HepG2 (cell line): ENCODE data around the gene CENPP. TPM values are rescaled to one million over a fixed set of nuclear protein-coding genes. Genes with fewer than 3 reads are reported as not detected.

ENCODE experiments used
- CENPX ChIP-seq: sonication (generic); formaldehyde crosslinking; IDR thresholded peaks from 2 replicates; pipeline ENCODE4 v1.9.0; 2021; ENCODE audit warnings: mild to moderate bottlenecking, missing genetic modification reagents, moderate library complexity
- CHCHD3 ChIP-seq: sonication (generic); formaldehyde crosslinking; IDR thresholded peaks from 2 replicates; pipeline ENCODE4 v1.8.0; 2022; ENCODE audit warnings: mild to moderate bottlenecking, missing genetic modification reagents, moderate library complexity
- HNRNPL ChIP-seq: fragments of 200-400 bp; formaldehyde crosslinking; IDR thresholded peaks from 2 replicates; pipeline ENCODE4 v1.6.1; 2017; ENCODE audit warnings: mild to moderate bottlenecking, low read depth, low read length
- JUNB ChIP-seq: sonication (generic); formaldehyde crosslinking; IDR thresholded peaks from 2 replicates; pipeline ENCODE4 v1.8.0; 2022; ENCODE audit warnings: missing genetic modification reagents, mild to moderate bottlenecking, borderline replicate concordance
- KDM2A ChIP-seq: sonication (generic); formaldehyde crosslinking; IDR thresholded peaks from 2 replicates; pipeline ENCODE4 v1.4.0; 2020; ENCODE audit warnings: low read depth, missing genetic modification reagents, borderline replicate concordance
- MIER2 ChIP-seq: IDR thresholded peaks from 2 replicates; pipeline ENCODE4 v1.6.1; 2016; ENCODE audit warnings: missing biosample characterization, missing genetic modification reagents
- PHB2 ChIP-seq: fragments of 450-650 bp; IDR thresholded peaks from 2 replicates; pipeline ENCODE4 v1.6.1; 2018; ENCODE audit not compliant: partially characterized antibody
- SATB2 ChIP-seq: sonication (generic); formaldehyde crosslinking; IDR thresholded peaks from 2 replicates; pipeline ENCODE4 v1.5.0; 2020; ENCODE audit warnings: missing genetic modification reagents
- XRCC5 ChIP-seq: fragments of 200-400 bp; formaldehyde crosslinking; optimal IDR thresholded peaks from 2 replicates; pipeline ENCODE3; 2017; ENCODE audit warnings: mild to moderate bottlenecking, low read length
- ZFX ChIP-seq: sonication (generic); formaldehyde crosslinking; IDR thresholded peaks from 2 replicates; pipeline ENCODE4 v1.4.0; 2020; ENCODE audit warnings: mild to moderate bottlenecking, low read depth, missing genetic modification reagents, moderate library complexity
- ZNF33B ChIP-seq: sonication (generic); formaldehyde crosslinking; IDR thresholded peaks from 2 replicates; pipeline ENCODE4 v1.5.1; 2020; ENCODE audit warnings: mild to moderate bottlenecking, missing genetic modification reagents
- ZNF562 ChIP-seq: sonication (generic); formaldehyde crosslinking; IDR thresholded peaks from 2 replicates; pipeline ENCODE4 v1.8.0; 2022; ENCODE audit warnings: missing genetic modification reagents, borderline replicate concordance
- ZNF780A ChIP-seq: sonication (generic); formaldehyde crosslinking; IDR thresholded peaks from 2 replicates; pipeline ENCODE4 v1.8.0; 2022; ENCODE audit warnings: mild to moderate bottlenecking, missing genetic modification reagents, moderate library complexity
- polyA plus RNA-seq, 8 experiments: library from polyadenylated mRNA; depleted of rRNA in 3 of 8; stranded (reverse) in 7 of 8; unstranded in 1 of 8; fragments of >200 nt; fragmentation: Illumina TruSeq in 4 of 8; extraction: Trizol in 4 of 8; gene quantifications; 2 replicates each; pipeline versions ENCODE4 v1.2.1 to v1.2.3, GENCODE V29; 2011 to 2016; ENCODE audit warnings: low read depth in 4 of 8, missing spikeins in 1 of 8, mixed read lengths in 1 of 8; ENCODE audit not compliant: insufficient read depth in 1 of 8
- total RNA-seq, 5 experiments: library from RNA; depleted of rRNA; stranded (reverse); fragments of >200 nt; fragmentation: Illumina TruSeq; extraction: Trizol; gene quantifications; 2 replicates each; pipeline ENCODE4 v1.2.3, GENCODE V29; 2016; ENCODE audit warnings: low read depth in 1 of 5
- TF ChIP-seq, protein P1 (sequence below): sonication (generic); formaldehyde crosslinking; IDR thresholded peaks from 2 replicates; pipeline ENCODE4 v1.4.0; 2020; ENCODE audit warnings: missing genetic modification reagents, mild to moderate bottlenecking, borderline replicate concordance
- TF ChIP-seq, protein P2 (sequence below): IDR thresholded peaks from 2 replicates; pipeline ENCODE4 v1.6.1; 2016; ENCODE audit warnings: low read depth, missing genetic modification reagents, missing compliant biosample characterization
- TF ChIP-seq, protein P3 (sequence below): sonication (generic); formaldehyde crosslinking; IDR thresholded peaks from 2 replicates; pipeline ENCODE4 v1.5.1; 2020; ENCODE audit warnings: mild to moderate bottlenecking, missing genetic modification reagents, moderate library complexity
- TF ChIP-seq, protein P4 (sequence below): sonication (generic); formaldehyde crosslinking; IDR thresholded peaks from 2 replicates; pipeline ENCODE4 v1.4.0; 2020; ENCODE audit warnings: missing genetic modification reagents

Gene CENPP
- total and polyA plus RNA-seq, 2 of the 13 experiments (the other 11 are each of a cell fraction or from before 2014, with no cell fraction given): 2.0 to 11.4 TPM

DNA sequence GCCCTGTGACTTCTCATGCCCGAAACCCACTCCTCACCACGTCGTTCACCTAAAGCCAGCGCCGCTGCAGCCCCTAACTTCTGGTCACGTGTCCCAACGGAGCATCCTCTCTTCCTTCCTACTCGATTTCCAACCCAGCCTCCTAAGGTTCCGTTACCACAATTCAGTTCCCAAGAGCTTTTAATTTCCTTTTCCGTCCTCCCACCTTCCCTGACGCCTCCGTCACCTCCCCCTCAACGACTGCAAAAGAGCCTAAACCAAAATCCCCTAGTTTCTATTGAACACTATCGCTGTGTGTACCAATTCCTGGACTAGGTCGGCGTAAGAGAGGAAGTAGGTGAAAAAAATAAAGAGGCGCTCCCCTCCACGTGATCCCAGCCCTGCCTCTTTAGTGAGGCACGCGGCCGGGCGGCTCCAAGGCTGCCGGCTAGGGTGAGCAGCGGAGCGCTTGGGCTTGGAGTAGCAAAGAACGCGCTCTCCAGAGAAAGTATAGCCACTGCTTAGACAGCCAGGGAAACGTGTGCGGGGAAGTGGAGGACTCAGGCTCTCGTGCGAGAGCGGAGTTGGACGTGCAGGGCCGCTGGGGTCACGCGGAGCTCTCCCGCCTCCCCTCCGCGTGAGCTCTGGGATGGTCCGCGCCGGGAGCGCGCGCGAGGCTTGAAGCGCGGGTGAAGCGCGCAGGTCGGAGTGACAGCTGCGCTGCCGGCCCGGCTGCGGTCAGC is at the start of gene CENPP, which contains the start of gene NOL8 (continued):
- TF ChIP-seq, protein P1, sequence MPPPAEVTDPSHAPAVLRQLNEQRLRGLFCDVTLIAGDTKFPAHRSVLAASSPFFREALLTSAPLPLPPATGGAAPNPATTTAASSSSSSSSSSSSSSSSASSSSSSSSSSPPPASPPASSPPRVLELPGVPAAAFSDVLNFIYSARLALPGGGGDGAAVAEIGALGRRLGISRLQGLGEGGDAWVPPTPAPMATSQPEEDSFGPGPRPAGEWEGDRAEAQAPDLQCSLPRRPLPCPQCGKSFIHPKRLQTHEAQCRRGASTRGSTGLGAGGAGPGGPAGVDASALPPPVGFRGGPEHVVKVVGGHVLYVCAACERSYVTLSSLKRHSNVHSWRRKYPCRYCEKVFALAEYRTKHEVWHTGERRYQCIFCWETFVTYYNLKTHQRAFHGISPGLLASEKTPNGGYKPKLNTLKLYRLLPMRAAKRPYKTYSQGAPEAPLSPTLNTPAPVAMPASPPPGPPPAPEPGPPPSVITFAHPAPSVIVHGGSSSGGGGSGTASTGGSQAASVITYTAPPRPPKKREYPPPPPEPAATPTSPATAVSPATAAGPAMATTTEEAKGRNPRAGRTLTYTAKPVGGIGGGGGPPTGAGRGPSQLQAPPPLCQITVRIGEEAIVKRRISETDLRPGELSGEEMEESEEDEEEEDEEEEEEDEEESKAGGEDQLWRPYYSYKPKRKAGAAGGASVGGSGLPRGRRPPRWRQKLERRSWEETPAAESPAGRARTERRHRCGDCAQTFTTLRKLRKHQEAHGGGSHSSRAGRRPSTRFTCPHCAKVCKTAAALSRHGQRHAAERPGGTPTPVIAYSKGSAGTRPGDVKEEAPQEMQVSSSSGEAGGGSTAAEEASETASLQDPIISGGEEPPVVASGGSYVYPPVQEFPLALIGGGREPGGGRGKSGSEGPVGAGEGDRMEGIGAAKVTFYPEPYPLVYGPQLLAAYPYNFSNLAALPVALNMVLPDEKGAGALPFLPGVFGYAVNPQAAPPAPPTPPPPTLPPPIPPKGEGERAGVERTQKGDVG (CRISPR knock-in tag): no peak
- TF ChIP-seq HNRNPL: no peak
- peak; percentile 54 for TF ChIP-seq ZFX (CRISPR knock-in tag)
- no peak for TF ChIP-seq CENPX (CRISPR knock-in tag)
- peak; percentile 81 for TF ChIP-seq XRCC5
- 0 out of 2 replicates have a peak, but pooled peaks have one; percentile 20 for TF ChIP-seq MIER2 (CRISPR knock-in tag)
- TF ChIP-seq, protein P2, sequence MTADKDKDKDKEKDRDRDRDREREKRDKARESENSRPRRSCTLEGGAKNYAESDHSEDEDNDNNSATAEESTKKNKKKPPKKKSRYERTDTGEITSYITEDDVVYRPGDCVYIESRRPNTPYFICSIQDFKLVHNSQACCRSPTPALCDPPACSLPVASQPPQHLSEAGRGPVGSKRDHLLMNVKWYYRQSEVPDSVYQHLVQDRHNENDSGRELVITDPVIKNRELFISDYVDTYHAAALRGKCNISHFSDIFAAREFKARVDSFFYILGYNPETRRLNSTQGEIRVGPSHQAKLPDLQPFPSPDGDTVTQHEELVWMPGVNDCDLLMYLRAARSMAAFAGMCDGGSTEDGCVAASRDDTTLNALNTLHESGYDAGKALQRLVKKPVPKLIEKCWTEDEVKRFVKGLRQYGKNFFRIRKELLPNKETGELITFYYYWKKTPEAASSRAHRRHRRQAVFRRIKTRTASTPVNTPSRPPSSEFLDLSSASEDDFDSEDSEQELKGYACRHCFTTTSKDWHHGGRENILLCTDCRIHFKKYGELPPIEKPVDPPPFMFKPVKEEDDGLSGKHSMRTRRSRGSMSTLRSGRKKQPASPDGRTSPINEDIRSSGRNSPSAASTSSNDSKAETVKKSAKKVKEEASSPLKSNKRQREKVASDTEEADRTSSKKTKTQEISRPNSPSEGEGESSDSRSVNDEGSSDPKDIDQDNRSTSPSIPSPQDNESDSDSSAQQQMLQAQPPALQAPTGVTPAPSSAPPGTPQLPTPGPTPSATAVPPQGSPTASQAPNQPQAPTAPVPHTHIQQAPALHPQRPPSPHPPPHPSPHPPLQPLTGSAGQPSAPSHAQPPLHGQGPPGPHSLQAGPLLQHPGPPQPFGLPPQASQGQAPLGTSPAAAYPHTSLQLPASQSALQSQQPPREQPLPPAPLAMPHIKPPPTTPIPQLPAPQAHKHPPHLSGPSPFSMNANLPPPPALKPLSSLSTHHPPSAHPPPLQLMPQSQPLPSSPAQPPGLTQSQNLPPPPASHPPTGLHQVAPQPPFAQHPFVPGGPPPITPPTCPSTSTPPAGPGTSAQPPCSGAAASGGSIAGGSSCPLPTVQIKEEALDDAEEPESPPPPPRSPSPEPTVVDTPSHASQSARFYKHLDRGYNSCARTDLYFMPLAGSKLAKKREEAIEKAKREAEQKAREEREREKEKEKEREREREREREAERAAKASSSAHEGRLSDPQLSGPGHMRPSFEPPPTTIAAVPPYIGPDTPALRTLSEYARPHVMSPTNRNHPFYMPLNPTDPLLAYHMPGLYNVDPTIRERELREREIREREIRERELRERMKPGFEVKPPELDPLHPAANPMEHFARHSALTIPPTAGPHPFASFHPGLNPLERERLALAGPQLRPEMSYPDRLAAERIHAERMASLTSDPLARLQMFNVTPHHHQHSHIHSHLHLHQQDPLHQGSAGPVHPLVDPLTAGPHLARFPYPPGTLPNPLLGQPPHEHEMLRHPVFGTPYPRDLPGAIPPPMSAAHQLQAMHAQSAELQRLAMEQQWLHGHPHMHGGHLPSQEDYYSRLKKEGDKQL (CRISPR knock-in tag): no peak
- peak; percentile 7; the same call in 1 of the 2 replicates for TF ChIP-seq JUNB (CRISPR knock-in tag)
- TF ChIP-seq ZNF562: no peak
- no peak for TF ChIP-seq CHCHD3 (CRISPR knock-in tag)
- TF ChIP-seq, protein P3, sequence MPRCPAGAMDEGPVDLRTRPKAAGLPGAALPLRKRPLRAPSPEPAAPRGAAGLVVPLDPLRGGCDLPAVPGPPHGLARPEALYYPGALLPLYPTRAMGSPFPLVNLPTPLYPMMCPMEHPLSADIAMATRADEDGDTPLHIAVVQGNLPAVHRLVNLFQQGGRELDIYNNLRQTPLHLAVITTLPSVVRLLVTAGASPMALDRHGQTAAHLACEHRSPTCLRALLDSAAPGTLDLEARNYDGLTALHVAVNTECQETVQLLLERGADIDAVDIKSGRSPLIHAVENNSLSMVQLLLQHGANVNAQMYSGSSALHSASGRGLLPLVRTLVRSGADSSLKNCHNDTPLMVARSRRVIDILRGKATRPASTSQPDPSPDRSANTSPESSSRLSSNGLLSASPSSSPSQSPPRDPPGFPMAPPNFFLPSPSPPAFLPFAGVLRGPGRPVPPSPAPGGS (CRISPR knock-in tag): peak; percentile 55; the same call in 1 of the 2 replicates
- TF ChIP-seq KDM2A (CRISPR knock-in tag): peak; percentile 65
- peak; percentile 11; the same call in 1 of the 2 replicates for TF ChIP-seq ZNF33B (CRISPR knock-in tag)
- TF ChIP-seq ZNF780A (CRISPR knock-in tag): no peak; the same call in 1 of the 2 replicates
- TF ChIP-seq PHB2: no peak
- TF ChIP-seq SATB2 (CRISPR knock-in tag): no peak
- TF ChIP-seq, protein P4, sequence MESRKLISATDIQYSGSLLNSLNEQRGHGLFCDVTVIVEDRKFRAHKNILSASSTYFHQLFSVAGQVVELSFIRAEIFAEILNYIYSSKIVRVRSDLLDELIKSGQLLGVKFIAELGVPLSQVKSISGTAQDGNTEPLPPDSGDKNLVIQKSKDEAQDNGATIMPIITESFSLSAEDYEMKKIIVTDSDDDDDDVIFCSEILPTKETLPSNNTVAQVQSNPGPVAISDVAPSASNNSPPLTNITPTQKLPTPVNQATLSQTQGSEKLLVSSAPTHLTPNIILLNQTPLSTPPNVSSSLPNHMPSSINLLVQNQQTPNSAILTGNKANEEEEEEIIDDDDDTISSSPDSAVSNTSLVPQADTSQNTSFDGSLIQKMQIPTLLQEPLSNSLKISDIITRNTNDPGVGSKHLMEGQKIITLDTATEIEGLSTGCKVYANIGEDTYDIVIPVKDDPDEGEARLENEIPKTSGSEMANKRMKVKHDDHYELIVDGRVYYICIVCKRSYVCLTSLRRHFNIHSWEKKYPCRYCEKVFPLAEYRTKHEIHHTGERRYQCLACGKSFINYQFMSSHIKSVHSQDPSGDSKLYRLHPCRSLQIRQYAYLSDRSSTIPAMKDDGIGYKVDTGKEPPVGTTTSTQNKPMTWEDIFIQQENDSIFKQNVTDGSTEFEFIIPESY: 0 out of 2 replicates have a peak, but pooled peaks have one; percentile 7
